Chondrocyte (in vitro differentiated cells): ENCODE results near the gene ETV2. TPM values are rescaled to one million over a fixed set of nuclear protein-coding genes. Genes with fewer than 3 reads are reported as not detected.
"Not testable (repeated sequence)": the region's sequence is repeated elsewhere in the genome, so short reads cannot be mapped to it uniquely, and the experiment has no call there.

Experiments
- DNase-seq: peaks from one replicate; pipeline ENCODE4 v3.0.0; 2021; ENCODE audit warnings: mixed read lengths, low spot score
- H3K27ac Mint-ChIP-seq: one replicate; pipeline ENCODE4 v1.8.0; 2021; ENCODE audit warnings: mild to moderate bottlenecking, moderate library complexity, mixed read lengths; ENCODE audit not compliant: unreplicated experiment
- H3K27me3 Mint-ChIP-seq: 2 replicates; pipeline ENCODE4 v1.8.0; 2021; ENCODE audit warnings: low read depth, mixed read lengths
- H3K36me3 Mint-ChIP-seq: 2 replicates; pipeline ENCODE4 v1.8.0; 2021; ENCODE audit warnings: low read depth, mixed read lengths
- H3K4me1 Mint-ChIP-seq: 2 replicates; pipeline ENCODE4 v1.8.0; 2021; ENCODE audit warnings: low read depth, mild to moderate bottlenecking, mixed read lengths
- H3K4me3 Mint-ChIP-seq: one replicate; pipeline ENCODE4 v1.8.0; 2021; ENCODE audit warnings: mild to moderate bottlenecking, moderate library complexity, mixed read lengths; ENCODE audit not compliant: unreplicated experiment
- H3K9me3 Mint-ChIP-seq: 2 replicates; pipeline ENCODE4 v1.8.0; 2021; ENCODE audit warnings: low read depth, mixed read lengths
- total RNA-seq: library from RNA; stranded (reverse); gene quantifications from 3 replicates; pipeline ENCODE4 v1.2.1, GENCODE V29; 2021
- TF ChIP-seq, protein P1 (sequence below): fragments of 200-600 bp; sonication (generic); IDR thresholded peaks from 2 replicates; pipeline ENCODE4 v1.5.0; 2021; ENCODE audit warnings: antibody characterized with exemption, mild to moderate bottlenecking, moderate library complexity

The ETV2 gene
- total RNA-seq, 1 donor from 2014 or later = 1.5 TPM

DNA sequence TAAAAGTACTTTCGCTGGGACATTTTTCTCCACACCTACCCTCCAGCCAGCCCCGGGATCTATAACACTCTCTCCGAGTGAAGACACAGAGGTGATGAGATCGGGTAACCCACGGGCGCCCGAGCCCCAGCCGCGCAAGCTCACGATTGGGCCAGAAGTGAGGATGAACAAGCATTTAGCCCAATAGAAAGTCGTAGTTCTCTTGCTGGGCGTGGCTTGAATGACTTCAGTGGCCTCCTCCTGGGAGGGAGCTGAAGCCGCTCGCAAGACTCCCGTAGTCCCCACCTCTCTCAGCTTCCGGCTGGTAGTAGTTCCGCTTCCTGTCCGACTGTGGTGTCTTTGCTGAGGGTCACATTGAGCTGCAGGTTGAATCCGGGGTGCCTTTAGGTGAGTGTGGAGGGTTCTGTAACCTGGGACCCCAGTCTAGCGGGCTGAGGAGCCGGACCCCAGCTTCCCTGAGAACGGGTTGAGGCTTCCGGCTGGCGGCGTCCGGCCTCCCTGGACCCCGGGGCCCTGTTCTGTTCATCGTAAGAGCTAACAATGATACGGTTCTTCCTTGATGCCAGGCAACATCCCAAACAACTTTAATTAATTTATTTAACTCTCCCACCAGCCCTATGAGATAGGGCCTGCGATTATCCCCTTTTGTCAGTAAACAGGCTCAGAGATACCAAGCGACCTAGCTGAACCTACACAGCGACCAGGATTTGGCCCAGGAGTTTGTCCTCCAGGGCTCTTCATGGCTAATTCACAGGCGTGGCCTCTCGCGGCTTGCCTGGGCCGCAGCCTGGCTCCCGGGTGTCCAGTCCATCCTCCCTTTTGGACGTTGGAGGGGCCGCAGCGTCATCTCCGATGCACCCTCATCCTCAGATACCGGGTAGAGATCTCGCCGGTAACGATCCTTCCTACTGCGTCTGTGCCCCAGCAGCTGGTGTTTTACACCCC, 6.7 kb downstream of the ETV2 start, which contains the start of gene COX6B1:
TSS of gene COX6B1 (plus strand) at position 307 of the 945 bp plus-strand sequence. CDS start 2,921 bp downstream, outside the sequence.
- peaks cover 8% of the 10 kb centered on the region for H3K36me3 Mint-ChIP-seq
- peak within 1 kb of the TSS; percentile 97 for H3K27ac Mint-ChIP-seq
- H3K4me1 Mint-ChIP-seq = peaks cover 27% of the 10 kb centered on the region
- TF ChIP-seq, protein P1, sequence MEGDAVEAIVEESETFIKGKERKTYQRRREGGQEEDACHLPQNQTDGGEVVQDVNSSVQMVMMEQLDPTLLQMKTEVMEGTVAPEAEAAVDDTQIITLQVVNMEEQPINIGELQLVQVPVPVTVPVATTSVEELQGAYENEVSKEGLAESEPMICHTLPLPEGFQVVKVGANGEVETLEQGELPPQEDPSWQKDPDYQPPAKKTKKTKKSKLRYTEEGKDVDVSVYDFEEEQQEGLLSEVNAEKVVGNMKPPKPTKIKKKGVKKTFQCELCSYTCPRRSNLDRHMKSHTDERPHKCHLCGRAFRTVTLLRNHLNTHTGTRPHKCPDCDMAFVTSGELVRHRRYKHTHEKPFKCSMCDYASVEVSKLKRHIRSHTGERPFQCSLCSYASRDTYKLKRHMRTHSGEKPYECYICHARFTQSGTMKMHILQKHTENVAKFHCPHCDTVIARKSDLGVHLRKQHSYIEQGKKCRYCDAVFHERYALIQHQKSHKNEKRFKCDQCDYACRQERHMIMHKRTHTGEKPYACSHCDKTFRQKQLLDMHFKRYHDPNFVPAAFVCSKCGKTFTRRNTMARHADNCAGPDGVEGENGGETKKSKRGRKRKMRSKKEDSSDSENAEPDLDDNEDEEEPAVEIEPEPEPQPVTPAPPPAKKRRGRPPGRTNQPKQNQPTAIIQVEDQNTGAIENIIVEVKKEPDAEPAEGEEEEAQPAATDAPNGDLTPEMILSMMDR = no peak
- H3K4me3 Mint-ChIP-seq = peak within 1 kb of the TSS; percentile 83
- no peak for DNase-seq
- no peaks in the 10 kb centered on the region for H3K27me3 Mint-ChIP-seq
- H3K9me3 Mint-ChIP-seq = no peaks in the 10 kb centered on the region

DNA sequence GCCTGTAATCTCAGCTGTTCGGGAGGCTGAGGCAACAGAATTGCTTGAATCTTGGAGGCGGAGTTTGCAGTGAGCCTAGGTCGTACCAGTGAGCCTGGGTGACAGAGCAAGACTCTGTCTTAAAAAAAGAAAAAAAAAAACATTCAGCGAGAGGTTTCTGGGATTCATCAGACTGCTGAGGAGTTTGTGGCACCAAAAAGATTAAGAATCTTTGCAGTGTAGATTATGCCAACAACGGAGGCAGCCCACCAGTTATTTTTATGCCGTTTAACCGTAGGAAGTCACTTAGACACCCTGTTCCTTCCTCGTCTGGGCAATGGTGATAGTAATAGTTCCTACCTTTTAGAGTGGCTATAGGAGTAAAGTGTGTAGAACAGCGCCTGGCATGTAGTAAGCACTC, 9.0 kb downstream of the ETV2 start:
- TF ChIP-seq, protein P1 = no peak
- DNase-seq = no peak
- Mint-ChIP-seq H3K27me3 (no peaks in the 10 kb centered on the region), H3K9me3 (no peaks in the 10 kb centered on the region), H3K4me3 (no peak overlapping the region), H3K27ac (no peak overlapping the region), H3K36me3 (peaks cover 15% of the 10 kb centered on the region), H3K4me1 (peaks cover 14% of the 10 kb centered on the region)

DNA sequence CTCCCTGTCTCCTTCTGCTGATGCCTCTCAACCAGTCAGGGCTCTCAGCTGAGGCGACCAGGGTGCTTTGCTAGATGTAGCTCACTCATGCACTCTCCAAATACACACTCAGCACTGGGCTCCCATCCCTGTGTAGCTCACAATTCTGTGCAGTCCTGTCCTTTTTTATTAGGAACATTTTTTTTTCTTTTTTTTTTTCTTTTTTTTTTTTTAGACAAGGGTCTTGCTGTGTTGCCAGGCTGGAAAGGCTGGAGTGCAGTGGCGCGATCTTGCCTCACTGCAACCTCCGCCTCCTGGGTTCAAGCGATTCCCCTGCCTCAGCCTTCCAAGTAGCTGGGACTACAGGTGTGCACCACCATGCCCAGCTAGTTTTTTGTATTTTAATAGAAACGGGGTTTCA, 13.3 kb downstream of the ETV2 start:
- not testable (repeated sequence) for DNase-seq, H3K27me3 Mint-ChIP-seq, H3K4me1 Mint-ChIP-seq, H3K27ac Mint-ChIP-seq, H3K4me3 Mint-ChIP-seq, H3K9me3 Mint-ChIP-seq
- peaks cover 31% of the 10 kb centered on the region for H3K36me3 Mint-ChIP-seq

DNA sequence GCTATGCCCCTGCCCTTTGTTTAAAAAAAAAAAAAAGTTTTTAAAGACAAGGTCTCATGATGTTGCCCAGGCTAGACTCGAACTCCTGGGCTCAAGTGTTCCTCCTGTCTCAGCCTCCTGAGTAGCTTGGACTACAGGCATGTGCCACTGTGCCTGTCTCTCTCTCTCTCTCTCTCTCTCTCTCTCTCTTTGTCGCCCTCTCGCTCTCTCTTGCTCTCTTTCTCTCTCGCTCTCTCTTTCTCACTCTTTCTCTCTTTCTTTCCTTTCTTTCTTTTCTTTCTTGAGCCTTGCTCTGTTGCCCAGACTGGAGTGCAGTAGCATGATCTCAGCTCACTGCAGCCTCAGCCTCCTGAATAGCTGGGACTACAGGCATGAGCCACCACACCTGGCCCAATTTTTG, 14.1 kb downstream of the ETV2 start:
- TF ChIP-seq, protein P1 = no peak
- Mint-ChIP-seq H3K9me3 (no peaks in the 10 kb centered on the region), H3K27ac (no peak overlapping the region), H3K27me3 (no peaks in the 10 kb centered on the region), H3K4me3 (no peak overlapping the region), H3K36me3 (peaks cover 32% of the 10 kb centered on the region), H3K4me1 (peaks cover 3% of the 10 kb centered on the region)
- DNase-seq = no peak

DNA sequence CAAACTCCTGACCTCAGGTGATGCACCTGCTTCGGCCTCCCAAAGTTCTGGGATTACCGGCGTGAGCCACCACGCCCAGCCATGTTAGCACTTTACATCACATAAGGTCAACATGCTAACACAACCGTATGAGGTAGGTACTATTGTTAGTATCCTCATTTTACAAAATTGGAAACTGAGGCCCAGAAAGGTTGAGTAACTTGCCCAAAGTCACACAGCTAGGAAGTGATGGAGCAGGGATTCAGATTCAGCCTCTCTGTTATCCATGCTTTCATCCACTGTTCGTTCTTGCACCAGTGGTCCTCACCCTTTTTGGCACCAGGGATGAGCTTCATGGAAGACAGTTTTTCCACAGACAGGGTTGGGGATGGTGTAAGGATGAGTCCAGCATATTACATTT, 15.2 kb downstream of the ETV2 start:
- TF ChIP-seq, protein P1 = no peak
- no peaks in the 10 kb centered on the region for H3K9me3 Mint-ChIP-seq
- no peaks in the 10 kb centered on the region for H3K4me1 Mint-ChIP-seq
- DNase-seq = no peak
- H3K36me3 Mint-ChIP-seq = peaks cover 32% of the 10 kb centered on the region
- H3K4me3 Mint-ChIP-seq = no peak overlapping the region
- H3K27me3 Mint-ChIP-seq = no peaks in the 10 kb centered on the region
- H3K27ac Mint-ChIP-seq = no peak overlapping the region
